Psoas muscle (tissue), 8 donors: ENCODE measurements around the gene KIF3A. TPM values are rescaled to one million over a fixed set of nuclear protein-coding genes. Genes with fewer than 3 reads are reported as not detected.

Experiments
- ATAC-seq, 4 donors: fragments of 200-7000 bp; cut with Tn5 transposase; one replicate each; pipeline ENCODE4 v1.9.1; 2020; ENCODE audit warnings: moderate library complexity in 3 of 4, mild to moderate bottlenecking in 2 of 4
- DNase-seq, 2 donors: peaks; one replicate each; pipeline ENCODE4 v3.0.0-alpha.2; 2020
- H3K27ac ChIP-seq: fragments of 200-600 bp; one replicate; pipeline ENCODE4 v1.8.0; 2022
- H3K27me3 ChIP-seq, 3 donors: fragments of 200-600 bp in 1 of 3; one replicate each; pipeline versions ENCODE4 v1.6.1 to v1.8.0; 2013 to 2022; ENCODE audit warnings: low read length in 2 of 3, mild to moderate bottlenecking in 2 of 3, moderate library complexity in 1 of 3; ENCODE audit not compliant: insufficient read depth in 3 of 3
- H3K36me3 ChIP-seq, 2 donors: fragments of 200-600 bp in 1 of 2; one replicate each; pipeline versions ENCODE4 v1.6.1 to v1.8.0; 2013 to 2022; ENCODE audit warnings: low read depth in 1 of 2, mild to moderate bottlenecking in 1 of 2, moderate library complexity in 1 of 2; ENCODE audit not compliant: insufficient read depth in 1 of 2
- H3K4me1 ChIP-seq: fragments of 200-600 bp; one replicate; pipeline ENCODE4 v1.8.0; 2022
- H3K4me3 ChIP-seq: fragments of 200-600 bp; one replicate; pipeline ENCODE4 v1.8.0; 2022; ENCODE audit warnings: mild to moderate bottlenecking
- H3K9me3 ChIP-seq: fragments of 200-600 bp; one replicate; pipeline ENCODE4 v1.8.0; 2022
- WGBS, 3 donors: extraction: QIAGEN DNeasy Blood & Tissue Kit; methylation state at CpG; one replicate each; pipeline versions ENCODE4 v1.1.6 to v1.1.7; 2013; 5-methylcytosine and 5-hydroxymethylcytosine counted together
- intact Hi-C, 2 donors: fragments of 100-400 bp; cut with DNase I; formaldehyde crosslinking; loops; one replicate each; pipeline versions ENCODE4 v1.11.0 to v1.14.2; 2022
- polyA plus RNA-seq, 3 donors: library from polyadenylated mRNA; stranded (reverse); fragments of 200-250 nt; gene quantifications; one replicate each; pipeline ENCODE4 v1.2.3, GENCODE V29; 2013
- total RNA-seq, 4 donors: library from RNA; stranded (reverse); fragmentation: NEBNext Ultra II Directional in 2 of 4; extraction: Animal tissue kit (Norgen Biotek cat#: 25700) in 2 of 4; gene quantifications; one replicate each; pipeline versions ENCODE4 v1.2.1 to v1.2.4, GENCODE V29; 2021 to 2023
- TF ChIP-seq, protein P1 (sequence below): fragments of 200-600 bp; IDR thresholded peaks from one replicate; pipeline ENCODE4 v1.8.0; 2022; ENCODE audit warnings: antibody characterized with exemption
- donor health status: healthy with polysubstance abuse.
- donor health status: DM: no; HTN: no; CAD: no; lungs with moderate emphysema.
- donor health status: Bipolar disorder and iron deficiency.
- donor health status: healthy.
- donor health status: DM: yes; HTN: yes; CAD: no.
- donor health status: DM: no; HTN: no; CAD: no.
- donor health status: DM: no; HTN: no; CAD: no.
- donor health status: DM: yes; HTN: yes; CAD: no.

The KIF3A gene
- total and polyA plus RNA-seq, 7 donors = 2.5 to 8.0 (median 4.3) TPM

DNA sequence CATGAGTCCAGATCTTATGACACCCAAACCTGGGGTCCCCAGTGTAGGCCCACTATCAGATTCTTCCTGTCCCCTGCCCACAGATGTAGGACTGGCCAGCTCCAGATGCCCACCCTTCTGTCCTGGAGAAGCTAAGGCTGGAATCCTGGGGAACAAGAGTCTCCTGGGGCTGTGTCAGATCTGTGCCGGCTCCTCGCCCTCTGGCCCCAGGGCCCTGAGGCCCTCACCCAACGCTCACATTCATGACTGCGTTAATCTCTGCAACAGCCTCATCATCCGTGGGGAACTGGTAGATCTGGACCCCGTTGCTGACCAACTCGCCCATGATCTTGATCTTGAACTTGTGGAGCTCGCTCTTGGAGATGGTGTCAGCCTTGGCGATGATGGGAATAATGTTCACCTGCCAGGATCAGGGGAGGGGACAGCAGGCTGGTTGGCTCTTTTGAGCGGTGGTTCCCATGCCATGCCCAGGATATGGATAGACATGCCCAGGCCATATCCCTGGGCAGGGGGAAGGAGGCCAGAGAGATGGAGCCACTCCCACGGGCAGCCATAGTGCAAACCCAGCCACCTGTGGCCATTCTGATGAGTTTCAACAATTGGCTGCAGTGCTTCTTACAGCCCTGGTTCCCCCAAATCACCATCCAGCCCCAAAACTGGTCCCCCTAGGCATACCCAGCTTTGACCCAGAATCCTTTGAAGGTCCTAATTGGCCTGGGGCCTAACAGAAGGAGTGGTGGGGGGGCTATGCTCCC is 25.1 kb upstream of the KIF3A start:
- Histone ChIP-seq H3K36me3 (peaks cover 0 to 76% of the 10 kb centered on the region in 2 donors), H3K4me3 (no peak overlapping the region), H3K9me3 (no peaks in the 10 kb centered on the region), H3K4me1 (no peaks in the 10 kb centered on the region), H3K27me3 (no peaks in the 10 kb centered on the region), H3K27ac (no peak overlapping the region)
- intact Hi-C loops = no loop called here
- ATAC-seq (no peak), DNase-seq (no peak)
- 89 to 92% (median 92%) methylated on average over 11 of the region's 11 CpGs for WGBS, 3 donors
- TF ChIP-seq, protein P1, sequence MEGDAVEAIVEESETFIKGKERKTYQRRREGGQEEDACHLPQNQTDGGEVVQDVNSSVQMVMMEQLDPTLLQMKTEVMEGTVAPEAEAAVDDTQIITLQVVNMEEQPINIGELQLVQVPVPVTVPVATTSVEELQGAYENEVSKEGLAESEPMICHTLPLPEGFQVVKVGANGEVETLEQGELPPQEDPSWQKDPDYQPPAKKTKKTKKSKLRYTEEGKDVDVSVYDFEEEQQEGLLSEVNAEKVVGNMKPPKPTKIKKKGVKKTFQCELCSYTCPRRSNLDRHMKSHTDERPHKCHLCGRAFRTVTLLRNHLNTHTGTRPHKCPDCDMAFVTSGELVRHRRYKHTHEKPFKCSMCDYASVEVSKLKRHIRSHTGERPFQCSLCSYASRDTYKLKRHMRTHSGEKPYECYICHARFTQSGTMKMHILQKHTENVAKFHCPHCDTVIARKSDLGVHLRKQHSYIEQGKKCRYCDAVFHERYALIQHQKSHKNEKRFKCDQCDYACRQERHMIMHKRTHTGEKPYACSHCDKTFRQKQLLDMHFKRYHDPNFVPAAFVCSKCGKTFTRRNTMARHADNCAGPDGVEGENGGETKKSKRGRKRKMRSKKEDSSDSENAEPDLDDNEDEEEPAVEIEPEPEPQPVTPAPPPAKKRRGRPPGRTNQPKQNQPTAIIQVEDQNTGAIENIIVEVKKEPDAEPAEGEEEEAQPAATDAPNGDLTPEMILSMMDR = no peak

DNA sequence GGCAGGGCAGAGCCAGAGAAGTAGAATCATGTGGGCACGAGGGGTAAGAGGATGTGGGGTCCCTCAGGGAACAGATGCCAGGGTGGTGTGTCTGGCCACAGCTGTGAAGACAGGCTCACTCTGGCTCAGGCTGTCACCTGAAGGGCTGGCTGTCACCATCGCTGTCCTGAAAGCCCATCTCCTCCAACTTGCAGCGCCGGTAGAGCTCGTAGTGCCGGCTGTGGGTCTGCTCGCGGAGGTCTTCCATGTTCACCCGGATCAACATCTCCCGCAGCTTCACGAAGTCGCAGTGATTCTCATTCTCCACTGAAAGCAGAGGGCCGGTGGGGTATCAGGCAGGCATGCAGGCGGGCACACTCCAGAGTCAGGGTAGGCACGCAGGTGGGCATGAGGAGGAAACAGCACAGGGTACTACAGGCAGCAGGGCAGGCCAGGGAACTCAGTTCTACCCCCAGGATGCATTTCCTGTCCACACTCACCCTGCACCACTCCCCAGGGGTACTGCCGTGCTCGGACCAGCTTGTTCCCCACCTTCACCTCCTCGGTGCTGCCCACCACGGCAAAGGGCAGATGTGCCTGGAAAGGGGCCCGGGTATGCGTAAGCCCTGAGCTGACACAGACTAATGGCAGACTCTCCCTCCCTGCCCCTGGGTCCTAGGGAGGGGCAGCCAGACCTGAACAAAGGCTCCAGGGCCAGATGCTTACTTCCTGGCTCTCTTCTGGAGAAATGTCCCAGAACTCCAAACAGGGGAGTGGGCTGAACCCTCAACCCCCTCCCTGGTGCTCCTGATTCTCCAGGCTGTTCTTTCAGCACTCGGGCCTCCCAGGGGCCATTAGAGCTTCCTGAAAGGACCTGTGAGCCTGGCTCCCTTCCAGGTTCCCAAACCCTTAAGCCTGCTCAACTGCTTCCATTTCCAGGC is 24.2 kb upstream of the KIF3A start:
- TF ChIP-seq, protein P1 = no peak
- no peak for ATAC-seq
- 91 to 92% (median 91%) methylated on average over 21 to 22 of the region's 22 CpGs for WGBS, 3 donors
- intact Hi-C loops = no loop called here
- H3K4me1 ChIP-seq = no peaks in the 10 kb centered on the region
- H3K4me3 ChIP-seq = no peak overlapping the region
- H3K27ac ChIP-seq = no peak overlapping the region
- DNase-seq = no peak
- no peaks in the 10 kb centered on the region for H3K9me3 ChIP-seq
- H3K36me3 ChIP-seq = peaks cover 0 to 77% of the 10 kb centered on the region in 2 donors
- no peaks in the 10 kb centered on the region for H3K27me3 ChIP-seq

DNA sequence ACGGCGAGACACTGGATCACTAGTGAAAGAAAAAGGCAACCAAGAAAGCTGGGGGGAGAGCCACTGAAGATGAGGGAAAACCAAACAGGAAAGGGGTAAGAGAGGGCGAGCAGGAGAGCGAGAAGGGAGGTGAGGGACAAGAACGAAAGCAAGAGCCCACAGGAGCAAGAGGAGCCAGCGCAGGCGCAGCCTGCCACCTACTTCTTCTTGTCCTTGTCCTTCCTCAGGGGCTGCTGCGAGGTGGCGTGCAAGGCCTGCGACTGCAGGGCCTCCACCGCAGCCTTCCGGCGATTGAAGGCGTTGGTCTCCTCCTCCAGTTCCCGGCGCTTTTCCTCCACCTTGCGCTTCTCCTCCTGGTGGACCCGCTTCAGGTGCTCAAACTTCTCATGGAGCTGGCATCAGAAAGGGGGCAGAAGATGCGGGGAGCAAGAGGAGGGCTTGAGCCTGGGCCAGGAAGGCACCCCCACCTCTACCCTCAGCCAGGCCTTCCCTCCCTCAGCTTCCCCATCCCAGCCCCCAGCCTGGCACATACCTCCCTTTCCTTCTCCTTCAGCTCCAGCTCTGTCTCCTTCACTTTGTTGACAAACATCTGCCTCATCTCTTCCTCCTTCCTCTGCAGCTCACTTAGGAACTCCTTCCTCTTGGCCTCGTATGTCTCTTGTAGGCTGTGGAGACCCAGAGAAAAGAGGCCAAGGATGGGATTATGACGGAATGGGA is 23.4 kb upstream of the KIF3A start:
- 95 to 97% (median 96%) methylated on average over 21 of the region's 21 CpGs for WGBS, 3 donors

DNA sequence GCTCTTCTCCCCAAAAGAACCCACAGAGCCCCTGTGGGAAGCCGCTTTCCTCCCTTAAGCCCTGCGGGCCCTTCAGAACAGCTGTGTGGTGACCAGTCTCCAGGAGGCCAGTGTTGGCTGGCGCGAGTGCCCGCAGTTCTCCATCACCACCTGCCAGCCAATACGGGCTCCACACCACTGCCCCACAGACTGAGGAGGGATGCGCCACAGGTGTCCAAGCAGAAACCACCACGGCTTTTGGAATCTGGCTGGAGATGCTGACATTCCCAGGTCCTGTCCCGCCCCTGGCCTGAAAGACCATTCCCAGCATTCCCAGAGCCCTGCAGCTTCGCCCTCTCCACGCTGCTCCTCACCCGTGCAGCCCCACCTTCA is 22.7 kb upstream of the KIF3A start:
- H3K9me3 ChIP-seq = no peaks in the 10 kb centered on the region
- no peaks in the 10 kb centered on the region for H3K4me1 ChIP-seq
- no peak overlapping the region for H3K27ac ChIP-seq
- H3K4me3 ChIP-seq = no peak overlapping the region
- intact Hi-C loops = no loop called here
- ATAC-seq (no peak), DNase-seq (peak in 1 of 2 donors; percentile 43)
- 80 to 91% (median 83%) methylated on average over 12 of the region's 12 CpGs for WGBS, 3 donors
- peaks cover 0 to 75% of the 10 kb centered on the region in 2 donors for H3K36me3 ChIP-seq
- TF ChIP-seq, protein P1 = no peak
- no peaks in the 10 kb centered on the region for H3K27me3 ChIP-seq

More for the DNA sequence above, 23.4 kb upstream of the KIF3A start:
- Histone ChIP-seq H3K27ac (no peak overlapping the region), H3K9me3 (no peaks in the 10 kb centered on the region), H3K27me3 (no peaks in the 10 kb centered on the region), H3K4me1 (no peaks in the 10 kb centered on the region), H3K4me3 (no peak overlapping the region), H3K36me3 (peaks cover 0 to 77% of the 10 kb centered on the region in 2 donors)
- DNase-seq (no peak), ATAC-seq (no peak)
- TF ChIP-seq, protein P1 = no peak
- intact Hi-C loops = no loop called here
